ENCODE data around the gene KLHL29. TPM values are rescaled to one million over a fixed set of nuclear protein-coding genes. Genes with fewer than 3 reads are reported as not detected.

Gene KLHL29
- total RNA-seq, 1 donor from 2014 or later, result 1.6 TPM

GRCh38 chr2:23516520-23517256 lies 131.7 kb downstream of the KLHL29 start:
- no peak for DNase-seq (ENCODE audit: low spot score)
- intact Hi-C loops (cut with DNase I), result no loop called here

- intact Hi-C loops (cut with DNase I), result no loop called here
- DNase-seq (ENCODE audit: low spot score), result no peak
Observed at GRCh38 chr2:23518481-23519333, 133.7 kb downstream of the KLHL29 start.

GRCh38 chr2:23519334-23519651 lies 134.3 kb downstream of the KLHL29 start:
- intact Hi-C loops (cut with DNase I), result no loop called here
- no peak for DNase-seq (ENCODE audit: low spot score)

DNA sequence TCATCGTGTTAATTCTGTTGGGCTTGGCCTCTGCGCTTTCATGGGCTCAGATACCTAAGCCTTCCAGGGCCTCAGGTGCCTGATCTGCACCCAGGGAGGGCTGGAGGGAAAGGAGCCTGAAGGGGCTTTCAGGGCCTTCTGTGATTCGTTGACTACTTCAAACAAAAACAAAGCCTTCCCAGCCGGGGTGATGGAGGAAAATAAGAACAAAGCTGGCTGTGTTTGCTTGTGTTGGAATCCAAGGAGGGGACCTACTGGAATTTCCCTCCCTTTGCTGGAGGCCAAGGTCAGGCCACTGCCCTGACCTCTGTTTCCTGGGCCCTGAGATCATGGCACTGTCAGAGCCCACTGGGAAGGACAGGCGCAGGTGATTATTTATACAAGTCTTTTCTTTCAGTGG lies 135.3 kb downstream of the KLHL29 start:
- intact Hi-C loops (cut with DNase I), result no loop called here
- DNase-seq (ENCODE audit: low spot score), result no peak

GRCh38 chr2:23521060-23521459 lies 136.1 kb downstream of the KLHL29 start:
- intact Hi-C loops (cut with DNase I), result no loop called here

DNA sequence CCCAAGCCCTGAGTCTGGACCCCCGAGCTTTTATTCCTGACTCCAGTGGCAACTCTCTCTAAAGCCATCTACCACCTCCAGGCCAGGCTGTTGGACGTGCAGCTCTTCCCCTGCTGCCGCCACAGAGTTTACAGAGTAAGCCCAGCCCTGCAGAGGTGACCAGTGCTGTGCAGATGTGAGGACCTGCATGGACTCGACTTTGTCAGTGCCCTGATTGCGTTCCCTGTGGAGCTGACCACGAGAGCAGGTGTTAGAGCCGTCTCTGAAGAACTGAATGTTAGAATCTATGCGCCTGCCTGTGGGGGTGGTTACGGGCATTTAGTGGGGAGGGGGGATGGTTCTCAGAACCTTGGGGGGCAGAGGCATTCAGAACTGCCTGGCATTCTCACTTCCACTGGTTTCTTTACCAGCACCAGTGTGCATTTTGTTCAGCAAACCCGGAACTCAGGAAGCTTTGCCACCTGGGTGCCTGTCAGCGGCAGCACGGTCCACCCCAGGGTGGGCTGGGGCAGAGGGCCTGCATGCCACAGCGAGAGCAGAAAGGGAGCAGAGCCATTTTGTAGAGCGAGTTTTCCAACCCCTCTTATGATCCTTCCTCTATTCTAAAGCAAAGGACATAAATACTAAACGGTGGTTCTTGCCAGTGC lies 137.9 kb downstream of the KLHL29 start:
- intact Hi-C loops (cut with DNase I), result no loop called here
- DNase-seq (ENCODE audit: low spot score), result no peak

More at GRCh38 chr2:23521060-23521459, 136.1 kb downstream of the KLHL29 start:
- DNase-seq (ENCODE audit: low spot score), result no peak

DNA sequence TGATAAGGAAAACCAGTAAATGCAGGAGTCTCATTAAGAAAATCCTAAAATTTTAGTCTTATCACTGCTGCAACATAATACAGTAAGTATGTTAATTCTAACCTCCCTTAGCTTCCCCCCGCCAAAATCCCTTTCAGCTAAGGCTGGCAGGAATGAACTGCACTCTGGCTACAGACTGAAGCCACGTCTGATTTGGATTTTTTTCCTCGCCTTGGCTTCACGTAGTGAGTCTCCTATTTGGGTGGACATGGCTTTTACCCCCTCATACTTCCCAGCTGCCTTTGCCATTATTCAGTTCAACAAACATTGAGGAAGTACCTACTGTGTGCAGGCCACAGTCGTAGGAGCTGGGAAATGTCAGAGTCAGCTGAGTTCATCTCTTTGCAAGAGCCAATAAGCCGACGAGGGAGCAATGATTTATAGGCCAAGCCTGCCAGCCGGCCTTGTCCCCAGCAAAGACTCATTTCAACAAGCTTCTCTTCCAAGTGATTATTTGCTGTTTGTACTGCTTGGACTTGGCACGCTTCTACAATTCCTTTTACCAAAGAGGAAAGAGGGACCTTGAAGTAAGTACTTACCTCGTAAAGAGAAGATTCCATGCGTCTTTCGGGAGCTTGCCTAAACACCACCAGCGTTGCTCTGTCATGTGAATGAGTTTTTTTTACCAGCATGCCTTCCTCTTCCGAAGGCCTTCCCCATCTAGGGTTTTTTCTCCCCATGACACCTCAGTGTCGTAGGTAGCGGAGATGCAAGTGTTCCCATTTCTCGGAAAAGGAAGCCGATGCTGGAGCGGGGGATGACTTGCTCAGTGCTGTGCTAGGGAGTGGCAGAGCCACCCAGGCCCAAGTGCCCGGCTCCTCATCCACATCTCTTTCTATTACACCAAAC lies 138.6 kb downstream of the KLHL29 start:
- intact Hi-C loops (cut with DNase I), result no loop called here
- no peak for DNase-seq (ENCODE audit: low spot score)

DNA sequence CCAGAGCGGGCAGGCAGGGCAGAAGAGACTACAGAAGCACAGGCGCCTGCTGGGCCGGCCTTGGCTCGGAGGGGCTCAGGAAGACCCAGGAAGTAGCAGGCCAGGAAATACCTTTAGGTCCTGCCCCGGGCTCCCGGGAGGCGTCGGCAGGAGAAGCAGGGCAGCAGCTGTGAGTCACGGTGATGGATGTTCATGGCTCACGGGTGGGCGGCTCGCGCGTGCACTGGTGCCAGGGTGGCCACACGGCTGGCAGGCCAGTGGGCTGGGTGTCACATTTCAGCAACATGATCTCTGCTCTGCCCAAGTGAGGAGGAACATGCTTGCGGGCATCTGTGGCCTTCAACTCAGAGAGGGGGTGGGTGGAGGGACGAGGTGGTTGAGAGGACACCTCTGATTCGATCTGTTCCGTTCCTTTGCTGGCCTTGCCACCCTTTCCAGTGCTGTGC lies 139.3 kb downstream of the KLHL29 start:
- DNase-seq (ENCODE audit: low spot score), result no peak
- intact Hi-C loops (cut with DNase I), result no loop called here

- intact Hi-C loops (cut with DNase I), result no loop called here
- no peak for DNase-seq (ENCODE audit: low spot score)
Observed at GRCh38 chr2:23525137-23525765, 140.3 kb downstream of the KLHL29 start.

DNA sequence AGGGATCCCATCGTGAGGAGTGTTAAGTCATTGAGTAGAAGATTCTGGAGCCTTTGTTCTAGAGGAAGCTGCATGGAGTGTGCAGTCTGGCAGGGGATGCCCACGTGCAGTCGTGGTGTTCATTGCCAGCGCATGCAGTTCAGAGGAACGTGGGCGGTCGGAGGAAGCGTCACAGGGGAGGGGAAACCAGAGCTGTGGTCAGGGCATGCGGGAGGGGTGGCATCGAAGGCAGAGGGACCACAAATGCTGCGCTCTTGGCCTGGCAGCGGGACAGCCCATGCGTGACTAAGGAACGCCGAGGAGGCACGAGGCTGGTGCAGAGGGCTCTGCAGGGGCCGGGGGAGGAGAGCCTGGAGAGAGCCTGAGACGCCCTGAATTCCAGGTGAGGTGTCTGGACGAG lies 141.1 kb downstream of the KLHL29 start:
- intact Hi-C loops (cut with DNase I), result no loop called here
- no peak for DNase-seq (ENCODE audit: low spot score)

DNA sequence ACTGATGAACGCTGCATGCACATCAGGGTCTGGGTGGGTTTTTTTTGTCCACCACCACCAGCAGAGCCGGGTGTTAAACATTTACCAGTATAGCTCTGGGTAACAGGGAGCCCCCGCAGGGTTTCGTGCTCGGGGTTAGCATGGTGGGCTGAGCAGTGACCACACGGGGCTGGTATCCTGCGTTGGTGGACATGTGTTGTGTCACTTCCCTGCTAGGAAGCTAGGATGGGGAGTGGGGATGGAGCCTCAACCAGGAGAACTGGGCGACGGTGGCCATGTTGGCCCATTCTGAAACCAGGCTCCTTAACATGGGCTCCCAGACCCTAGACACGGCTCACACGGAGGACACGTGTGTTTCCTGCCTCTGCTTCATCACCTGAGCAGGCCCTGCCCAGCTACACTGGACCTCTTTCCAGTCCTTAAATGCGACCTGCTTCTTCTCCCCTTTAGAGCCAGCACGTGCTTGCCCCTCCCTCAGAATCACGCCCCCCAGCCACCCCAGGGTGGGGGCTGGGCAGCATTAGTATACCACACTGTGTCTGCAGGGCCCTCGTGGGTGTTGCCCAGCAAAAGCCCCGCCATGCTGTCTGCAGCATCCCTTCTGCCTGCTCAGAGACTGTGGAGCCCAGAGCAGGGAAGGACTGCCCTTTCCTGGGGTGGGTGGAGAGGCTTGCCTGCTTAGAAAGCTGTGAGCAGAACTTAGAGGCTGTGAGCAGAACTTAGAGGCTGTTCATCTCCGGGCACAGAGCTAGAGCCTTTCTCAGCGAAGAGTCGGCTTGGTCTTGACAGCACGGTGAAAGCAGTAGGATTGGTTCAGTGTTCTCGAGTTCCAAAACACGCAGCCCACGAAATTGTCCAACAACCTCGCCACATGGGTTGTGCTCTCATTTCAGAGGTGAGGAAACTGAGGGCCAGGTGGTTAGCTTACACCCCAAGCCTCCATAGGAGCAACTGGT lies 142.1 kb downstream of the KLHL29 start:
- no peak for DNase-seq (ENCODE audit: low spot score)
- intact Hi-C loops (cut with DNase I), result no loop called here

GRCh38 chr2:23528171-23528570 lies 143.2 kb downstream of the KLHL29 start:
- intact Hi-C loops (cut with DNase I), result no loop called here
- DNase-seq (ENCODE audit: low spot score), result no peak

DNA sequence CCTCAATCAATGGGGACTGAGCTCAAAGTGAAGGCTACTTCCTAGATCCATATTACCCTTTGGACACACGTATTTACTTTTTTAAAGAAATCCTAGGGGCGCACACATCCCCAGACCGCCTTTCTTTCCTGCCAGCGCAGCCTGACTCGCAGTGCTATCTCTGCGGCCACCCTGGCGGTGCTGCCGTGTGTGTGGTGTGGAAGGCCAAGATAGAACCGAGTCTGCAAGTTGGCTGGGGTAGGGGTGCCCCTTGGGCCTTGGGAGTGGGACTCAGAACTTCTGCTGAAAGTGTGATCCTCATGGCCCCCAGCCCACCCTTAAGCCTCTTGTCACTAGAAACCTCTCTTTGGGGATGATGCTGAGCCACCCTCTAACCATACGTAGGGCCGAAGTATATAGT lies 143.7 kb downstream of the KLHL29 start:
- no peak for DNase-seq (ENCODE audit: low spot score)
- intact Hi-C loops (cut with DNase I), result no loop called here

DNA sequence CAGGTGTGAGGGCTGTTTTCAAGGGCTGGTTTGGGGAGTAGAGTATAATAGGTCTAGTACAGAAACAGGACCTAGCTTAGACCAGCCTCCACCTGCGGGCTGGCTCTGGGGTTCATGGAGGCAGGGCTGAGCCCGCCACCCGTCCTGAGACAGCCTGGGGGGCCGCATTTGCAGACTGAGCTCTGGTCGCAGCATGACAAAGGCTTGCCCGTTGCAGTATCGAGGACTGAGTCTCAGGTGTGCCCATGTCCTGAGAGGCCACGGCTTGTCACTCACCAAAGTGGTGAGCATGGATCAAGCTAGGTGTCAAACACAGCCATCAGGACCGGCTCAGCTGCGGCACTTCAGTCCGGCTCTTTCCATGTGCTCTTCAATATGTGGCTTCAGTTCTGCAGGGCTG lies 144.7 kb downstream of the KLHL29 start:
- no peak for DNase-seq (ENCODE audit: low spot score)
- intact Hi-C loops (cut with DNase I), result no loop called here

GRCh38 chr2:23530206-23530908 lies 145.4 kb downstream of the KLHL29 start:
- intact Hi-C loops (cut with DNase I), result no loop called here
- no peak for DNase-seq (ENCODE audit: low spot score)

DNA sequence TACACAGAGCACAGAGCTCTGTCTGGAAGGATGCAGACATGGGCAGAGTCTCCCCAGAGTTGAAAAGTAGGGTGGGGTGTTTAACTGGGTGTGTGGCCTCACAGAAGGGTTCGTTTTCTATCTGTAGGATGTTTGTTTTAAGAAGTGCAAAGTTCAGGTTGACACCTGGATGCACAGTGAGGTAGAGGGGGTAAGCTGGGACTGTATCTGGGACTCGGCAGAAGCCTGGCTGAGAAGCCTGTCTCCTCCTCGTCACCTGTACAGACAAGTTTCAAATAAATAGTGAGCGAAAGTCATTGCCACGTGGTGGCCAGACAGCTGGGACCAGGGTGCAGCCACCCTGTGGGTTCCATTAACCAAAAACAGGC lies 145.9 kb downstream of the KLHL29 start:
- intact Hi-C loops (cut with DNase I), result no loop called here
- no peak for DNase-seq (ENCODE audit: low spot score)

DNA sequence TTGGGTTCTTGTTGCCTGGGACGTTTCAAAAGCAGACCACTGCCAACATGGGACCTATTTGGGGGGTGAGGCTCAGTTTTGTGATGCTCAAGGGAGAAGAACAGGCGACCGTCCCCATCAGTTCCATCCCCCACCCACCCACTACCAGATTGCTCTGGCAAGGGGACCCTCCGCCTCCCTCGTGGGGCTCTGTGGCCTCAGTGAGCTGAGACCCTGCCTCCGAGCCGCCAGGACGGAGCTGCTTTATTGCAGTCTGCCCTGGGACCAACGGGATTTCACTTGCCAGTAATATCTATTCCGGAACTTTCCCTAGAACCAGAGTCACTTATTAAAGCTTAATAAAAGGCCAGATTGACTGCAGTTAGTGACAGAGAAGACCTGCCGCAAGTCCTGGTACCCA lies 146.3 kb downstream of the KLHL29 start:
- no peak for DNase-seq (ENCODE audit: low spot score)
- intact Hi-C loops (cut with DNase I), result no loop called here

- DNase-seq (ENCODE audit: low spot score), result no peak
- intact Hi-C loops (cut with DNase I), result no loop called here
Observed at GRCh38 chr2:23531881-23532280, 146.9 kb downstream of the KLHL29 start.

Data from cardiac septum (tissue), 1 donor.